Osteocyte (in vitro differentiated cells): Measurements from ENCODE around the gene UNC45A. TPM values are rescaled to one million over a fixed set of nuclear protein-coding genes. Genes with fewer than 3 reads are reported as not detected.

ENCODE experiments used
- DNase-seq: peaks from one replicate; pipeline ENCODE4 v3.0.0; 2021; ENCODE audit warnings: mixed read lengths; ENCODE audit not compliant: unreplicated experiment; ENCODE audit errors: extremely low spot score
- H3K27ac Mint-ChIP-seq: one replicate; pipeline ENCODE4 v1.8.0; 2021; ENCODE audit warnings: mild to moderate bottlenecking, mixed read lengths; ENCODE audit not compliant: unreplicated experiment
- H3K27me3 Mint-ChIP-seq: one replicate; pipeline ENCODE4 v1.8.0; 2021; ENCODE audit warnings: mixed read lengths; ENCODE audit not compliant: unreplicated experiment
- H3K36me3 Mint-ChIP-seq: one replicate; pipeline ENCODE4 v1.8.0; 2021; ENCODE audit warnings: mixed read lengths; ENCODE audit not compliant: unreplicated experiment
- H3K4me1 Mint-ChIP-seq: one replicate; pipeline ENCODE4 v1.8.0; 2021; ENCODE audit warnings: mixed read lengths; ENCODE audit not compliant: unreplicated experiment
- H3K4me3 Mint-ChIP-seq: one replicate; pipeline ENCODE4 v1.8.0; 2021; ENCODE audit warnings: mild to moderate bottlenecking, moderate library complexity, mixed read lengths; ENCODE audit not compliant: unreplicated experiment
- H3K9me3 Mint-ChIP-seq: one replicate; pipeline ENCODE4 v1.8.0; 2021; ENCODE audit warnings: mixed read lengths; ENCODE audit not compliant: unreplicated experiment
- CTCF ChIP-seq: fragments of 200-600 bp; sonication (generic); IDR thresholded peaks from 2 replicates; pipeline ENCODE4 v1.5.0; 2021; ENCODE audit warnings: antibody characterized with exemption, mild to moderate bottlenecking, moderate library complexity
- total RNA-seq: library from RNA; stranded (reverse); gene quantifications from 2 replicates; pipeline ENCODE4 v1.2.1, GENCODE V29; 2021

Gene UNC45A
- total RNA-seq, 1 donor from 2014 or later = 83.0 TPM

- Mint-ChIP-seq H3K4me1 (no peaks in the 10 kb centered on the region), H3K9me3 (no peaks in the 10 kb centered on the region), H3K27ac (no peak overlapping the region), H3K4me3 (no peak overlapping the region), H3K36me3 (peaks cover 22% of the 10 kb centered on the region), H3K27me3 (no peaks in the 10 kb centered on the region)
- no peak for TF ChIP-seq CTCF
- no peak for DNase-seq
Observed at GRCh38 chr15:90909976-90910375, 25.1 kb upstream of the UNC45A start.

- H3K4me1 Mint-ChIP-seq = no peaks in the 10 kb centered on the region
- H3K36me3 Mint-ChIP-seq = peaks cover 24% of the 10 kb centered on the region
- H3K4me3 Mint-ChIP-seq = no peak overlapping the region
- no peak for TF ChIP-seq CTCF
- DNase-seq = no peak
- H3K9me3 Mint-ChIP-seq = no peaks in the 10 kb centered on the region
- no peak overlapping the region for H3K27ac Mint-ChIP-seq
- no peaks in the 10 kb centered on the region for H3K27me3 Mint-ChIP-seq
Observed at GRCh38 chr15:90910441-90911301, 24.4 kb upstream of the UNC45A start.

GRCh38 chr15:90911302-90911623, 23.8 kb upstream of the UNC45A start:
- Mint-ChIP-seq H3K27me3 (no peaks in the 10 kb centered on the region), H3K4me3 (no peak overlapping the region), H3K9me3 (no peaks in the 10 kb centered on the region), H3K36me3 (peaks cover 24% of the 10 kb centered on the region), H3K4me1 (no peaks in the 10 kb centered on the region), H3K27ac (no peak overlapping the region)
- DNase-seq = no peak
- TF ChIP-seq CTCF = no peak

DNA sequence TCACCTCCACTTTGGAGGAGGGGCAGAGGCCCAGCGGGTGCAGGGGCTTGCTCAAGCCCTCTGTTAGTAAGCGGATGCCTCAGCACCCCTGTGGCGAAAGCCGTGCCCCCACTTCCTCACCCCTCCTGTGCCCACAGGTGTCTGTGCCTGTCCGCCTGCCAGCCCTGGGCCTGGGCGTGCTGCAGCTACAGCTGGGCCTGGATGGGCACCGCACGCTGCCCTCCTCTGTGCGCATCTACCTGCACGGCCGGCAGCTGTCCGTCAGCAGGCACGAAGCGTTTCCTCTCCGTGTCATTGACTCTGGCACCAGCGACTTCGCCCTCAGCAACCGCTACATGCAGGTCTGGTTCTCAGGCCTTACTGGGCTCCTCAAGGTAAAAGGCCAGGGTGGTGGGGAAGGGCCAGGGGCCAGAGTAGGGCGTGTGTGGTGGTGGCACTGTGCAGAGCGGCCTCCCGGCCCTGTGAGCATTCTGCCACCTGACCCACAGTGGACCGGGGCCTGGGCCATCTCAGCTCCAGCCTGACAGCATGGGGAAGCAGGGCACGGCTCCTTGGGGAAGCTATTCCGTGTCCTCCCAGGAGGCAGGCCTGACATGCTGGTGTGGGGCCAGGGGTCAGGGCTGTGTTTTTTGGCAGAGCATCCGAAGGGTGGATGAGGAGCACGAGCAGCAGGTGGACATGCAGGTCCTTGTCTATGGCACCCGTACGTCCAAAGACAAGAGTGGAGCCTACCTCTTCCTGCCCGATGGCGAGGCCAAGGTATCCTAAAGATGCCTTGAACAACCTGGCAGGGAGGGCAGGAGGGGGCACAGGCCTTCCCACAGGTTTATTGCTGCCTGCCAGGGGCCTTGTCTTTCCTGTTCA, 22.9 kb upstream of the UNC45A start:
- Mint-ChIP-seq H3K4me3 (no peak overlapping the region), H3K36me3 (peaks cover 25% of the 10 kb centered on the region), H3K27ac (no peak overlapping the region), H3K27me3 (no peaks in the 10 kb centered on the region), H3K4me1 (no peaks in the 10 kb centered on the region), H3K9me3 (no peaks in the 10 kb centered on the region)
- no peak for DNase-seq
- no peak for TF ChIP-seq CTCF

- no peaks in the 10 kb centered on the region for H3K27me3 Mint-ChIP-seq
- H3K4me3 Mint-ChIP-seq = no peak overlapping the region
- no peak for TF ChIP-seq CTCF
- H3K4me1 Mint-ChIP-seq = no peaks in the 10 kb centered on the region
- H3K27ac Mint-ChIP-seq = no peak overlapping the region
- H3K36me3 Mint-ChIP-seq = peaks cover 26% of the 10 kb centered on the region
- DNase-seq = no peak
- H3K9me3 Mint-ChIP-seq = no peaks in the 10 kb centered on the region
Observed at GRCh38 chr15:90912770-90913075, 22.4 kb upstream of the UNC45A start.
